NT2/D1 (cell line): ENCODE data around the gene EPHA5.
"Not testable (repeated sequence)": the region's sequence is repeated elsewhere in the genome, so short reads cannot be mapped to it uniquely, and the experiment has no call there.

Source experiments
- DNase-seq: peaks from one replicate; pipeline ENCODE4 v3.0.0-alpha.2; 2011; ENCODE audit warnings: low read depth, low spot score
- H3K27me3 ChIP-seq: 2 replicates; pipeline ENCODE4 v1.6.0; 2011; ENCODE audit warnings: mild to moderate bottlenecking; ENCODE audit not compliant: insufficient read length, insufficient read depth
- H3K36me3 ChIP-seq: 2 replicates; pipeline ENCODE4 v1.6.1; 2011; ENCODE audit warnings: mild to moderate bottlenecking, low read length, mixed read lengths; ENCODE audit not compliant: insufficient read depth, insufficient read length
- H3K4me1 ChIP-seq: 2 replicates; pipeline ENCODE4 v1.5.1; 2011; ENCODE audit not compliant: insufficient read depth, insufficient read length
- H3K4me3 ChIP-seq: 2 replicates; pipeline ENCODE4 v1.5.1; 2011; ENCODE audit warnings: low read depth; ENCODE audit not compliant: insufficient read length
- H3K9ac ChIP-seq: 2 replicates; pipeline ENCODE4 v1.6.0; 2011; ENCODE audit warnings: low read depth; ENCODE audit not compliant: insufficient read length
- H3K9me3 ChIP-seq: 2 replicates; pipeline ENCODE4 v1.5.1; 2011; ENCODE audit warnings: mild to moderate bottlenecking, low read length; ENCODE audit not compliant: insufficient read depth
- SUZ12 ChIP-seq: IDR thresholded peaks from 2 replicates; pipeline ENCODE4 v1.6.1; 2011; ENCODE audit not compliant: insufficient read length, insufficient read depth; ENCODE audit errors: extremely low read depth
- YY1 ChIP-seq: IDR thresholded peaks from 2 replicates; pipeline ENCODE4 v1.6.1; 2011; ENCODE audit not compliant: insufficient read length, insufficient read depth
- ZNF274 ChIP-seq: IDR thresholded peaks from 2 replicates; pipeline ENCODE4 v1.6.1; 2011; ENCODE audit warnings: mild to moderate bottlenecking, low read depth, low read length

Gene EPHA5

DNA sequence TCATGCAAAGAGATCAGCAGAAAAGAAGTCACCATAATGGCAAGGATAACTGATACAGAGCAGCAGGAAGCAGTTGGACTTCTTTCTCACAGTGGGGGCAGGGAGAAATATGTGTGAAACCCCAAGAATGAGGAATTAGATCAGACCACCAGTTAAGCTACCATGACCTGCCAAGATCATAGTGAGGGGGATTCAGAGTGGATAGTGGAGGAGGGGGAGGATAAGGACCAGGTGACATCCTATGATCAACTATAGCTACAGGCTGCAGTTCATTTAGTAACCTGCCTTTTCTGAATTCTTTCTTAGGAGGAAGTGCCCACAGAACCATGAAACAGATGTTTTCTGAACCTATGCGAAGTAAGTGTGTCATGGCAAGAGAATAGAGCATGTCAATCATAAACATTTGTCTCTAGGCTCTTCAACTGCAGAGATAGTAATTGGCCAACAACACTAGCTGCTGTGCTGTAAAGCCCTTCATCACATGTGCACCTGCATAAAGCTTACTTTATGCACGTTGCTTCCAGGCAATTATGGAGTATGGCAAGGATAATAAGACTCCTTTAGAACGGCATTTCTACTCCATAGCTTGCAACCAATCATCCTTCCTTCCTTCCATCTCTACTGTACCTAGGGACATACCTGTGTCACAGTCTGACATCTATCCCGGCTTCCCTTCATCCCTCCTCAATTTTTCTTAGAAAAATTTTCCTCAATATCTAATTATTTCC is 329.7 kb downstream of the EPHA5 start:
- H3K27me3 ChIP-seq: no peaks in the 10 kb centered on the region
- no peaks in the 10 kb centered on the region for H3K9me3 ChIP-seq
- no peak overlapping the region for H3K4me3 ChIP-seq
- H3K36me3 ChIP-seq: no peaks in the 10 kb centered on the region
- TF ChIP-seq YY1 (no peak), ZNF274 (no peak), SUZ12 (no peak)
- H3K4me1 ChIP-seq: no peaks in the 10 kb centered on the region
- no peak for DNase-seq
- no peak overlapping the region for H3K9ac ChIP-seq

DNA sequence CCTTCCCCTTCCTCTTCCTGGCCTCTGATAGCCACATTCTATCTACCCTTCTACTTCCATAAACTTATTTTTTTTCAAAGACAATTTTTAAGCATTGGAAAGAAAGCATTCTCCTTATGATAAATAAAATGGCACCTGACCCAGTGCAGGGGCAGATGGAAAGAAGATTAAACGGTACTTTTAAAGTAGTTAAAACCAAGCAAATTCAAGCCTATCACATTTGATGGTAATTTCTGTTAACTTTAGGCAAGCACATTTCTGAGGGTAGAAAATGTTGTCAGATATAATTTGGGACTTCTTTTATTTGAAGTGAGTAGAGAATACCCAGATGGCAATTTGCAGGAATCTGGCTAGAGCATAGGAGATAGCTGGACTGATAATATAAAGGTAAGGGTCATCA is 332.9 kb downstream of the EPHA5 start:
- Histone ChIP-seq H3K9me3 (no peaks in the 10 kb centered on the region), H3K4me3 (no peak overlapping the region), H3K4me1 (no peaks in the 10 kb centered on the region), H3K27me3 (no peaks in the 10 kb centered on the region), H3K9ac (no peak overlapping the region), H3K36me3 (no peaks in the 10 kb centered on the region)
- no peak for DNase-seq
- TF ChIP-seq ZNF274 (no peak), SUZ12 (no peak), YY1 (no peak)

GRCh38 chr4:65336465-65336864 is 333.8 kb downstream of the EPHA5 start:
- H3K9ac ChIP-seq: no peak overlapping the region
- no peaks in the 10 kb centered on the region for H3K9me3 ChIP-seq
- no peaks in the 10 kb centered on the region for H3K4me1 ChIP-seq
- no peak for DNase-seq
- H3K4me3 ChIP-seq: no peak overlapping the region
- H3K27me3 ChIP-seq: no peaks in the 10 kb centered on the region
- H3K36me3 ChIP-seq: no peaks in the 10 kb centered on the region
- TF ChIP-seq YY1: no peak
- no peak for TF ChIP-seq SUZ12
- TF ChIP-seq ZNF274: no peak

DNA sequence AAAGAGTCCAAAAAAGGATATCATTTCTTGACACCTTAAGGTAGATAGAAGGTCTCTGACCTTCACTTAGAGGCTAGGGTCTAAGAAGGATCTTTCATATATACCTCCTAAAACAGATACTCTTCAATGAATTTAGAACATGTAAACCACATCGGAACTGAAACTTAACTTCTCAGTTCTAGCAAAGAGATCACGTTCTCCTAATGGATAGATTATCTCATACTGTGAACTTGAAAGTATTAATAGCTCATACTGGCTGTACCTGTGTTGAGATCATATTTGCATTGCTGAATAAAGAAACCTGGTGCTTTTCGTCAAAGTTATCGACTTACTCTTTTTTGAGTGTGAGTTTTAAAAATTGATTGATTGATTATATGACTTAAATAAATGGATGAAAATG is 353.8 kb downstream of the EPHA5 start:
- Histone ChIP-seq H3K27me3 (no peaks in the 10 kb centered on the region), H3K9me3 (no peaks in the 10 kb centered on the region), H3K36me3 (no peaks in the 10 kb centered on the region), H3K4me1 (no peaks in the 10 kb centered on the region), H3K9ac (no peak overlapping the region), H3K4me3 (no peak overlapping the region)
- TF ChIP-seq YY1: no peak
- TF ChIP-seq SUZ12: no peak
- no peak for TF ChIP-seq ZNF274
- no peak for DNase-seq

DNA sequence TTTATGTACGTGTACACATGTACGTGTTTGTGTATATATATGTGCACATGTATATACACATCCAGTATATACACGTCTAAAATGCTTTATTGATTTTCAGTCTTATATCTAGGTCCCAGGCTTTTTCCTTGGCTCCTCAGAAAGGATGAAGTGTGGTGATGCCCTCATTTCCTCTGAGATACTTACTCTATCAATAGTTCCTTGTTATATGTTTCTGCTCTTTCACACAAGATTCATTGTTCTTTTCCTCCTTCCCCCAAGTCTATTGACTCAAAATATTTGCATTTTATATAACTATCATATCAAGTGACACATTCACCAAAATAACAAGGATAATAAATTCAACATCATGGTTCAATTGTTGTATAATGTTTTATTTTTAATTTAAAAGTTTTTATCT is 359.2 kb downstream of the EPHA5 start:
- no peak for DNase-seq
- Histone ChIP-seq H3K4me3 (no peak overlapping the region), H3K9ac (no peak overlapping the region), H3K9me3 (no peaks in the 10 kb centered on the region), H3K4me1 (no peaks in the 10 kb centered on the region), H3K27me3 (no peaks in the 10 kb centered on the region), H3K36me3 (no peaks in the 10 kb centered on the region)
- no peak for TF ChIP-seq SUZ12
- TF ChIP-seq YY1: no peak
- no peak for TF ChIP-seq ZNF274

GRCh38 chr4:65310586-65310985 is 359.7 kb downstream of the EPHA5 start:
- H3K9me3 ChIP-seq: no peaks in the 10 kb centered on the region
- H3K36me3 ChIP-seq: no peaks in the 10 kb centered on the region
- H3K27me3 ChIP-seq: no peaks in the 10 kb centered on the region
- no peak overlapping the region for H3K9ac ChIP-seq
- H3K4me3 ChIP-seq: no peak overlapping the region
- no peak for DNase-seq
- H3K4me1 ChIP-seq: no peaks in the 10 kb centered on the region
- TF ChIP-seq SUZ12 (no peak), YY1 (no peak), ZNF274 (no peak)

DNA sequence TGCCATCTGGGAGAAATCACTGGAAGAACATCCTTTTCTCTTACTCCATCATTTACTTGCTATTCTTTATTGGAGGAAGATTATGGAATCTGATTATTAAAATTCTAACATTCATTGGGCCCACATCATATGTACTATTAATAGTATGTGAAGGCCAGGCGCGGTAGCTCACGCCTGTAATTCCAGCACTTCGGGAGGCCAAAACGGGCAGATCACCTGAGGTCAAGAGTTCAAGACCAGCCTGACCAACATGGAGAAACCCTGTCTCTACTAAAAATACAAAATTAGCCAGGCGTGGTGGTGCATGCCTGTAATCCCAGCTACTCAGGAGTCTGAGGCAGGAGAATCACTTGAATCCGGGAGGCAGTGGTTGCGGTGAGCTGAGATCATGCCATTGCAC is 361.7 kb downstream of the EPHA5 start:
- H3K27me3 ChIP-seq, H3K4me1 ChIP-seq, H3K9me3 ChIP-seq, H3K4me3 ChIP-seq, H3K36me3 ChIP-seq, H3K9ac ChIP-seq, DNase-seq: not testable (repeated sequence)
